Measurements from ENCODE around the gene HDAC4. TPM values are rescaled to one million over a fixed set of nuclear protein-coding genes. Genes with fewer than 3 reads are reported as not detected.

The HDAC4 gene
- total RNA-seq, 4 donors from 2014 or later: 24.8 to 82.9 (median 41.3) TPM

DNA sequence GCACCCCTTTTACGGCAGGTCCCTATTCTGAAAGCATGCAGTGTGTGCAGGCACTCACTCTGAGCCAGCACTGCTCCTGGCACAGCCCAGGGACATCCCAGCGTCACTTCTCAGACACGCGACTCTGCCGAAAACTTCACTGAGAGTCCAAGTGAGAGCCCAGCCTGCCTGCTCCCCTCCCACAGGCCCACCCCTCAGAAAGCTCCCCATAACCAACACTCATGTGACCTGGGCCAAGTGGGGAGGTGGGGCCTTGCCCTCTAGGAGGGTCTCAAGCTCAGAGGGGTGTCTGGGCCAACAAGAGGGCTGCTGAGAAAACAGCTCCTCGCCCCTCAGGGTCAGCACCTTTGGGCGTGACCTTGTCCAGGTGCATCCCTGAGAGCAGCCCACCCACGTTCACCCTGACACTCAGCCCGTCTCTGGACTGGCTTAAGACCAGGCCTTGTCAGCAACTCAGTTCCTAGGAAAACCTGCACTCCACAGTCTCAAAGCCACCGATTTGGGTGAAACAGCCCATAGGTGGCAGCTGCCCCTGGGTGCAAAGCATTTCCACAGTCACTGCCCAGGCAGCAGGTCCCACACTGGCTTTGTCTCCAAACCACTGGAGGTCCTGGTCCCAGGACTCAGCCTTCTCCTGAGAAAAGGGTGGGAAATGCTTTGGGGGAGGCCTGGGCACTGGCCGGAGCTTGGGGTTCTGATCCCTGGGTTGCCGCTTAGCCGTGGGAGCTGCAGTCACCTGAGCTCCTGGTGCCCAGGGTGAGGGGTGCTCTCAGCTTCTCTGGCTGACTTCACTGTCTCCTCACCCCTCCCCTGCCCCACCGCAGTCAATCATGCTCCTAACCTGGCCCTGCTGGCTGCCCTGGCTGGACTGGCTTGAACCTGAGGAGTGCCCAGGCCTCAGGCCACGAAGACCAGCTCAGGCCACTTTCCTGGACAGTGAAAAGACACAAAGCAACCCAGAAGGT lies 209.6 kb downstream of the HDAC4 start:
- TF ChIP-seq, protein P1, sequence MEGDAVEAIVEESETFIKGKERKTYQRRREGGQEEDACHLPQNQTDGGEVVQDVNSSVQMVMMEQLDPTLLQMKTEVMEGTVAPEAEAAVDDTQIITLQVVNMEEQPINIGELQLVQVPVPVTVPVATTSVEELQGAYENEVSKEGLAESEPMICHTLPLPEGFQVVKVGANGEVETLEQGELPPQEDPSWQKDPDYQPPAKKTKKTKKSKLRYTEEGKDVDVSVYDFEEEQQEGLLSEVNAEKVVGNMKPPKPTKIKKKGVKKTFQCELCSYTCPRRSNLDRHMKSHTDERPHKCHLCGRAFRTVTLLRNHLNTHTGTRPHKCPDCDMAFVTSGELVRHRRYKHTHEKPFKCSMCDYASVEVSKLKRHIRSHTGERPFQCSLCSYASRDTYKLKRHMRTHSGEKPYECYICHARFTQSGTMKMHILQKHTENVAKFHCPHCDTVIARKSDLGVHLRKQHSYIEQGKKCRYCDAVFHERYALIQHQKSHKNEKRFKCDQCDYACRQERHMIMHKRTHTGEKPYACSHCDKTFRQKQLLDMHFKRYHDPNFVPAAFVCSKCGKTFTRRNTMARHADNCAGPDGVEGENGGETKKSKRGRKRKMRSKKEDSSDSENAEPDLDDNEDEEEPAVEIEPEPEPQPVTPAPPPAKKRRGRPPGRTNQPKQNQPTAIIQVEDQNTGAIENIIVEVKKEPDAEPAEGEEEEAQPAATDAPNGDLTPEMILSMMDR (IDR thresholded peaks at IDR 0.05; ENCODE audit: low read depth): no peak

DNA sequence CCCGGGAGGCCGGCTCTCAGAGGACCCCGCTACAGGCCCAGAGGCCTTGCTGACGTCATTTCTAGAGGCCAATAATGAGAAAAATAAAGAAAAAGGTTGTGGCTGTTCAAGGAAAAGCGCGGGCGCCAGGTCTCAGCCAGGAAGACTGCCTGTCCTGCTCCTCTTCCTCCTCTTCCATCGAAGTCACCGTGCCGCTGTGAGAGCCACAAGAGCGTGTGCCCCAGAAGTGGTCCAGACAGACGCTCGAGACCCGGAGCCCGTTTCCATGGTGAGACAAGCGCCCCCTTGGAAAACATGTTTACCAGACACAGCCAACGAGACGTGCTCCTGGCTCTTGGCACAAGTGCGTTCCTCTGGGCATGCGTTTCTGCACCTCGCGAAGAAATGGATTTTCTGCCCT lies 210.5 kb downstream of the HDAC4 start:
- TF ChIP-seq, protein P1 (IDR thresholded peaks at IDR 0.05; ENCODE audit: low read depth): no peak

DNA sequence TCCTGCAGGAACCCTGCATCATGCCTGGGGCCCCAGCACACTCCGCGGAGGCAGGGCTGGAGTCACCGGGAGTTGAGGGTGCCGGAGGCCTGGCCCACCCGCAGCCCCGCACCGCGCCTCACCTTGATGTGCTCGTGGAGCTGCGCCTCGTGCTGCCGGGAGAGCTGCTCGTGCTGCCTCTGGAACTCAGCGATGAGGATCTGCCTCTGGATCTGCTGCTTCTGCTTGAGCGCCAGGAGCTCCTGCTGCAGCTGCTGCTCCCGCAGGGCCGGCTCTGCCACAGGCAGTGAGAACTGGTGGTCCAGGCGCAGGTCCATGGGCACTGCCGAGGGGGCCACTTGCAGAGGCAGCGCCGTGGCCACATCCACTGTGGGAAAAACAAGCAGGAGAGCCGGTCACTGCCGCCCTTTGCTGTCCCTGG lies 211.1 kb downstream of the HDAC4 start:
- TF ChIP-seq, protein P1 (IDR thresholded peaks at IDR 0.05; ENCODE audit: low read depth): no peak

DNA sequence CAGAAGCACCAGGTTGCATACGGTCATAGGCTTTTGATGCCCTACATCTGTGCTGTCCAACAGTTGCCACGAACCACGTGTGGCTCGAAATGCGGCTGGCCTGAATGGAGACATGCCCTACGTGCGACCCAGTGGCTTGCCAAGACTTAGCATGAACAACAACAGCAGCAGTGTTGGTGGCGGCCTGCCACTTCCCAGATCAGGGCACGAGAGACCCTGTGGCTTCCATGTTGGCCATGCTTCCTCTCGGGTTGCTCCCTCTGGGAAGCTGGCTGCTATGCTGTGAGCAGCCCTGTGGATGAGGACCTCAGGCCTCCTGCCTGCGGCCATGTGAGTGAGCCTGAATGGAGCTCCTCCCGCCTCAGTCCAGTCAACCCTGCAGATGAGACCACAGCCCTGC lies 212.3 kb downstream of the HDAC4 start:
- TF ChIP-seq, protein P1 (IDR thresholded peaks at IDR 0.05; ENCODE audit: low read depth): no peak

DNA sequence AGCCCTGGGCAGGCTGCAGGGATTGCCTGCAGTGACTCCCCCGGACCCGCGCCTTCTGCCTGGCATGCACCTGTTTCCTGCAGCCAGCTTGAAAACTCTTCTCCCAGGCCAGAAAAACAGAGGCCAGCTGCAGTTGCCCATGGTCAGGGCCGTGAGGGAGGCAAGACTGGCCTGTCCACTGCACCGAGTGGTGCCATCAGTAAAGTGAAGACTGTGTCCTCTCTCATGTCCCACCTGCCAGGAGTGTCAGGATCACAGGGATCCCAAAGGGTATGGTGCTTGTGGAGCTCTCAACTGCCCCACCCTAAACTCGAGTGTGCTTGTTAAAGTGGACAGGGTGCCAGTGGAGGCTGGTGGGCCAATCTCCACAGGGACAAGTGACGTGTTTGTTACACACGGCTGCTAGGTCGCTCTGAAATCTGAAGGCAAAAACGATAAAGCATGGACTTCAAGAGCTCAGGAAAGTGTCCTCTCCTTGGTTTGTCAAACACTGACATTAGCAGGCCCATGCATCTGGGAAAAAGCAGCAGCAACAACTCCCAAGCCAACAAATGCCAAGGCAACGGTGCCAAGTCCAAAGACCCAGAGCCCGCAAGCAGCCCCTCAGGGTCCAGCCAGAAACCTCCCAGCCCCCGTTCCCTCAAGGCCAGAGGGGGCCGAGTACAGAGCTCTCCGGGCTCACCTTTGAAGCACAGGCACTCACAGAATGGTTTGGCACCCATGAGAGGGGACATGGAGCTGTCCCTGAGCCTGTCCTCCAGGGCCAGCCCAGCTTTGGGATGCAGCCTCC lies 213.2 kb downstream of the HDAC4 start:
- TF ChIP-seq, protein P1 (IDR thresholded peaks at IDR 0.05; ENCODE audit: low read depth): no peak

DNA sequence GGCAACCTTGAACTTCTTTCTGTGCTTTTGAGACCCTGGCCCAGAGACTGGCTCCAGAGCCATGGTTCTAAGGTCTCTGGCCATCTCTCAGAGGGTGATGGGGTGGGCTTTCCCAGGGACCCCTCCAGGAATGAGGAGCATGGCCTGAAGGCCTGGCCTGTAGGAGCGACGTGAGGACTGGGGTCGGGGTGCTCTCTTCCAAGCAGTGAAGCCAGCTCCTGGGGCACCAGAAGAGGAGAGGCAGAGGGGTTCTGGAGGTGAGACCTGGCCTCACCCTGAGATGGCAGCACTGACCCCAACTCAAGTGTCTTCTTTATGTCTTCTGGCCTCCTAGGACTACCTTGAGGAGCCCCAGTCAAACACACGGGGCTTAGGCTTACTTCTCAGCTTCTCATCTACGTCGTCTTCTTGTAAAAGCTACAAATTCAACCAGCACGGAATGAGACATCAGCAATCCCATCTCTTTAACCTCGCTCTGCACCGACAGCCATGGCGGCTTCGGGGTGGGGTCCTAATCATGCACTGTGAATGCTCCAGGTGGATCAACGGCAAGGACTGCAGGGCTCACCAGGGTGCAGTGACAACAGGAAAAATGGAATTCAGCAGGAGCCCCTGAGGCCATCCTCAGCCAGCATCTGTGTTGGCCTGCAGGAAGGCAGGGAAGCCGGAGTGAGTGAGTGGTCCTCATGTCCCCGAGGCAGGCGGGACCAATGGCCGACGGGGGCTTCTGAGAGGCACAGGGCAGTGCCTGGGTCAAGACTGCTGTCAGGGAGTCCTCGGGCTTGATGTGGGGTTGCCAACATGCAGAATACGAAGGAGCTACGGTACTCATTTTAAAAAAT lies 214.1 kb downstream of the HDAC4 start:
- TF ChIP-seq, protein P1 (IDR thresholded peaks at IDR 0.05; ENCODE audit: low read depth): no peak

Measured in subcutaneous adipose tissue (tissue), 4 donors.